ENCODE data around the gene IGSF1.
A peak's percentile ranks its signal among the peaks of the same experiment; 100 is the strongest.
"Not testable (repeated sequence)": the region's sequence is repeated elsewhere in the genome, so short reads cannot be mapped to it uniquely, and the experiment has no call there.

The IGSF1 gene

GRCh38 chrX:131264053-131264452, 25.1 kb downstream of the IGSF1 start:
- DNase-seq = no peak

- DNase-seq = no peak
Measured at GRCh38 chrX:131262738-131263679, 26.1 kb downstream of the IGSF1 start.

- peak; percentile 28 for DNase-seq
Measured at GRCh38 chrX:131262200-131262599, 26.9 kb downstream of the IGSF1 start.

- DNase-seq = no peak
Measured at GRCh38 chrX:131257367-131257766, 31.7 kb downstream of the IGSF1 start.

GRCh38 chrX:131250984-131251738, 37.9 kb downstream of the IGSF1 start:
- not testable (repeated sequence) for DNase-seq

GRCh38 chrX:131239057-131239456, 50.0 kb downstream of the IGSF1 start:
- DNase-seq = no peak

- no peak for DNase-seq
Measured at GRCh38 chrX:131237363-131237762, 51.7 kb downstream of the IGSF1 start.

GRCh38 chrX:131235768-131236545, 53.1 kb downstream of the IGSF1 start:
- DNase-seq = no peak

GRCh38 chrX:131227608-131228007, 61.5 kb downstream of the IGSF1 start:
- no peak for DNase-seq

- DNase-seq = no peak
Measured at GRCh38 chrX:131226591-131226990, 62.5 kb downstream of the IGSF1 start.

- no peak for DNase-seq
Measured at GRCh38 chrX:131225078-131225477, 64.0 kb downstream of the IGSF1 start.
